Purkinje cell (primary cell): ENCODE data around the gene ZNF546. TPM values are rescaled to one million over a fixed set of nuclear protein-coding genes. Genes with fewer than 3 reads are reported as not detected.

Source experiments
- polyA plus RNA-seq: library from polyadenylated mRNA; unstranded; fragments of >200 nt; fragmentation: Nextera tagmentation; gene quantifications from 2 replicates; pipeline ENCODE4 v1.2.1, GENCODE V29; 2014

Gene ZNF546
- 2.0 and 3.6 TPM in 2 replicates for polyA plus RNA-seq

GRCh38 chr19:39996811-39997637 lies at the start of gene ZNF546:
TSS of gene ZNF546 (plus strand) at chr19:39997060. CDS start at chr19:39998327, 1,267 bp downstream.

GRCh38 chr19:39970675-39971379 lies 26.0 kb upstream of the ZNF546 start, which contains the start of gene PSMC4:
TSS of gene PSMC4 (plus strand) at chr19:39971165. CDS start at chr19:39971203, 38 bp downstream.

GRCh38 chr19:40055832-40056504 lies 59.1 kb downstream of the ZNF546 start, which contains the start of gene ZNF780B:
TSS of gene ZNF780B (minus strand) at chr19:40056231. CDS start at chr19:40050332, 5,899 bp downstream.

Other genes starting within 250 kb of the ZNF546 start
- gene LEUTX, start 218.2 kb upstream of the ZNF546 start, polyA plus RNA-seq, result not detected in 2 replicates
- not detected in 2 replicates for gene DYRK1B, start 162.9 kb upstream of the ZNF546 start, polyA plus RNA-seq
- 30.2 and 31.6 TPM in 2 replicates for gene FBL, start 150.7 kb upstream of the ZNF546 start, polyA plus RNA-seq
- 0.03 TPM in 1 of 2 replicates, not detected in the other for gene FCGBP, start 62.4 kb upstream of the ZNF546 start, polyA plus RNA-seq
- 56.1 and 88.5 TPM in 2 replicates for gene PSMC4, start 25.9 kb upstream of the ZNF546 start, polyA plus RNA-seq
- 4.0 and 10.3 TPM in 2 replicates for gene ZNF780B, start 59.2 kb downstream of the ZNF546 start, polyA plus RNA-seq
- 2.2 and 9.3 TPM in 2 replicates for gene ZNF780A, start 93.9 kb downstream of the ZNF546 start, polyA plus RNA-seq
- not detected in 2 replicates for gene MAP3K10, start 194.4 kb downstream of the ZNF546 start, polyA plus RNA-seq
- gene TTC9B, start 221.3 kb downstream of the ZNF546 start, polyA plus RNA-seq, result 1.6 and 14.9 TPM in 2 replicates
- gene CCNP, start 229.6 kb downstream of the ZNF546 start, polyA plus RNA-seq, result 0.73 TPM in 1 of 2 replicates, not detected in the other